IMR-90 (cell line): Measurements from ENCODE around the gene ELP4. TPM values are rescaled to one million over a fixed set of nuclear protein-coding genes. Genes with fewer than 3 reads are reported as not detected.

ENCODE experiments used
- ATAC-seq: fragments of 200-7000 bp; cut with Tn5 transposase; 2 replicates; pipeline ENCODE4 v1.9.1; 2020; ENCODE audit warnings: low read depth, mild to moderate bottlenecking, moderate library complexity
- BruUV-seq: library from RNA; stranded (reverse); fragments of 400-500 nt; replicated peaks from 2 replicates; lab custom pipeline; 2021; lab: Mats Ljungman, UMichigan
- CTCF ChIA-PET: fragments of 300-600 bp; formaldehyde crosslinking; extraction: SDS; loops from one replicate; lab custom pipeline; 2021; ENCODE audit warnings: antibody characterized with exemption; lab: Yijun Ruan, JAX
- POLR2A ChIA-PET: fragments of 300-600 bp; sonication (Branson Sonifier 250); formaldehyde crosslinking; loops from one replicate; lab custom pipeline; 2022; ENCODE audit warnings: antibody characterized with exemption; ENCODE audit not compliant: unreplicated experiment; lab: Charles Lee
- DNase-seq: peaks from one replicate; pipeline ENCODE4 v3.0.0; 2013
- H2AFZ ChIP-seq: replicated peaks from 2 replicates; pipeline ENCODE3; 2013; ENCODE audit warnings: low read length, mild to moderate bottlenecking; ENCODE audit not compliant: poor library complexity
- H2AK5ac ChIP-seq: 2 replicates; pipeline ENCODE4 v1.6.1; 2013; ENCODE audit warnings: low read depth, low read length, inconsistent platforms
- H2AK9ac ChIP-seq: replicated peaks from 2 replicates; pipeline ENCODE3; 2013; ENCODE audit warnings: mild to moderate bottlenecking, low read depth, low read length, moderate library complexity; ENCODE audit not compliant: poor library complexity
- H2BK120ac ChIP-seq: 2 replicates; pipeline ENCODE4 v1.6.1; 2013; ENCODE audit warnings: low read depth, low read length, inconsistent platforms
- H2BK15ac ChIP-seq: 3 replicates; pipeline ENCODE4 v1.6.1; 2013; ENCODE audit warnings: low read depth, low read length, inconsistent platforms
- H2BK20ac ChIP-seq: 2 replicates; pipeline ENCODE4 v1.6.1; 2013; ENCODE audit warnings: low read depth, mild to moderate bottlenecking, inconsistent platforms, low read length, moderate library complexity
- H2BK5ac ChIP-seq: 2 replicates; pipeline ENCODE4 v1.6.1; 2013; ENCODE audit warnings: mild to moderate bottlenecking, low read depth, low read length, inconsistent platforms; ENCODE audit not compliant: poor library complexity, severe bottlenecking
- H3K14ac ChIP-seq: replicated peaks from 2 replicates; pipeline ENCODE4 v1.6.1; 2013; ENCODE audit warnings: low read depth, low read length, inconsistent platforms
- H3K18ac ChIP-seq: 2 replicates; pipeline ENCODE4 v1.6.1; 2013; ENCODE audit warnings: low read depth, low read length, control low read depth
- H3K23ac ChIP-seq: 2 replicates; pipeline ENCODE4 v1.6.1; 2013; ENCODE audit warnings: low read depth, low read length, inconsistent platforms
- H3K27ac ChIP-seq: 2 replicates; pipeline ENCODE4 v1.5.1; 2013; ENCODE audit warnings: mild to moderate bottlenecking, control low read depth, low read length; ENCODE audit not compliant: insufficient read depth
- H3K27me3 ChIP-seq: 2 replicates; pipeline ENCODE4 v1.6.1; 2013; ENCODE audit warnings: low read length; ENCODE audit not compliant: control insufficient read depth, insufficient read depth
- H3K36me3 ChIP-seq: 2 replicates; pipeline ENCODE4 v1.6.1; 2013; ENCODE audit warnings: low read length, mixed read lengths; ENCODE audit not compliant: control insufficient read depth, insufficient read depth
- H3K4ac ChIP-seq: 2 replicates; pipeline ENCODE4 v1.6.1; 2013; ENCODE audit warnings: low read depth, low read length, inconsistent platforms
- H3K4me1 ChIP-seq: 2 replicates; pipeline ENCODE4 v1.6.1; 2013; ENCODE audit warnings: low read length, mixed read lengths; ENCODE audit not compliant: control insufficient read depth, insufficient read depth
- H3K4me2 ChIP-seq: 2 replicates; pipeline ENCODE4 v1.6.1; 2013; ENCODE audit warnings: low read depth, mild to moderate bottlenecking, control low read depth, low read length, moderate library complexity
- H3K4me3 ChIP-seq: 2 replicates; pipeline ENCODE4 v1.5.1; 2013; ENCODE audit warnings: low read depth, mild to moderate bottlenecking, control low read depth, low read length, moderate library complexity; ENCODE audit not compliant: insufficient read depth
- H3K56ac ChIP-seq: 2 replicates; pipeline ENCODE4 v1.6.1; 2013; ENCODE audit warnings: low read length, inconsistent platforms; ENCODE audit not compliant: insufficient read depth; ENCODE audit errors: extremely low read depth
- H3K79me1 ChIP-seq, 2 experiments: 2 replicates each; pipeline ENCODE4 v1.6.1; 2013; ENCODE audit warnings: low read length in 2 of 2, inconsistent platforms in 1 of 2, low read depth in 1 of 2
- H3K9ac ChIP-seq: 2 replicates; pipeline ENCODE4 v1.6.1; 2013; ENCODE audit warnings: low read depth, low read length, control low read depth
- H3K9me1 ChIP-seq: 2 replicates; pipeline ENCODE4 v1.6.1; 2013; ENCODE audit warnings: low read length, inconsistent platforms; ENCODE audit not compliant: insufficient read depth
- H3K9me3 ChIP-seq: 2 replicates; pipeline ENCODE4 v1.6.1; 2013; ENCODE audit warnings: low read length; ENCODE audit not compliant: control insufficient read depth, insufficient read depth
- H4K20me1 ChIP-seq: 2 replicates; pipeline ENCODE4 v1.6.1; 2013; ENCODE audit warnings: low read length, inconsistent platforms; ENCODE audit not compliant: insufficient read depth
- H4K5ac ChIP-seq: 2 replicates; pipeline ENCODE4 v1.6.1; 2013; ENCODE audit warnings: mild to moderate bottlenecking, low read depth, low read length, control low read depth
- H4K8ac ChIP-seq, 2 experiments: 2 replicates each; pipeline ENCODE4 v1.6.1; 2013; ENCODE audit warnings: low read depth in 2 of 2, low read length in 2 of 2, control low read depth in 1 of 2, inconsistent platforms in 1 of 2
- H4K91ac ChIP-seq: 2 replicates; pipeline ENCODE4 v1.6.1; 2013; ENCODE audit warnings: low read depth, low read length, inconsistent platforms; ENCODE audit not compliant: insufficient read depth
- CEBPB ChIP-seq: IDR thresholded peaks from 2 replicates; pipeline ENCODE4 v1.6.1; 2012; ENCODE audit warnings: low read depth, low read length, improper control_type of control experiment
- MAZ ChIP-seq: IDR thresholded peaks from 2 replicates; pipeline ENCODE4 v1.6.1; 2012; ENCODE audit warnings: low read depth, mild to moderate bottlenecking, low read length, improper control_type of control experiment, moderate library complexity, borderline replicate concordance
- WGBS, 2 experiments: methylation state at CpG; one replicate each; pipeline versions ENCODE4 v1.1.5 to v1.1.7; 2013; ENCODE audit warnings: missing lambda C conversion rate in 2 of 2; ENCODE audit not compliant: insufficient read length in 1 of 2; ENCODE audit errors: extremely low coverage in 2 of 2; 5-methylcytosine and 5-hydroxymethylcytosine counted together
- dilution Hi-C: fragments of 300-500 bp; cut with HindIII; formaldehyde crosslinking; loops from one replicate; pipeline ENCODE4 v1.14.3; 2018; ENCODE audit warnings: low sequenced_read_pairs; ENCODE audit not compliant: unreplicated experiment
- in situ Hi-C: fragments of 300-500 bp; cut with MboI; formaldehyde crosslinking; loops from 3 replicates; pipeline ENCODE4 v1.14.3; 2019; ENCODE audit warnings: low sequenced_read_pairs, inconsistent platforms, mixed read lengths
- intact Hi-C: fragments of 100-400 bp; cut with micrococcal nuclease; formaldehyde crosslinking; loops from 2 replicates; pipeline ENCODE4 v1.10.0; 2022
- polyA plus RNA-seq, 3 experiments: library from polyadenylated mRNA; depleted of rRNA; stranded (reverse); fragments of >200 nt; gene quantifications; 2 replicates each; pipeline ENCODE4 v1.2.3, GENCODE V29; 2012; ENCODE audit warnings: low replicate concordance in 1 of 3
- total RNA-seq: library from RNA; depleted of rRNA; stranded (reverse); fragments of >200 nt; gene quantifications from 2 replicates; pipeline ENCODE4 v1.2.3, GENCODE V29; 2012

Gene ELP4
- total and polyA plus RNA-seq, 2 of the 4 experiments (the other 2 are of a cell fraction), result 8.4 to 20.4 TPM

DNA sequence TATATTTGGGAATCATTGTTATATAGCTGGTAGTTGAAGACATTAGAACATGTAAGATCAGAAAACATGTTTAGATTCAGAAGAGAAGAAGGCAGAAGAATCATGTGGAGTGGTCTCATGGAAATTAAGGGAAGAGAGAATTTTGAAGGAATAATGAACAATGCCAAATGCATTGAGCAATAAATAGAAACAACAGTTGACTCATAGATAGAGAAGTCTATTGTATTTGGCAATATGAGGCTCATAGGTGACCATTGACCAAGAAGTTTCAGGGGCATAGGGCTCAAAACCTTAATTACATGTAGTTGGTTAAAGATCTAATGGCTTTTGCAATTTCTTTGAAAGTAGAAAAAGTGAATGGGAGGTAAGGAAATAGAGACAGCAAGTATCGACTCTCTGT lies 177.7 kb downstream of the ELP4 start:
- H2BK20ac ChIP-seq, result no peak overlapping the region
- no peak overlapping the region for H3K4me3 ChIP-seq
- no peak overlapping the region for H3K9ac ChIP-seq
- no peak overlapping the region for H2BK5ac ChIP-seq
- H2BK120ac ChIP-seq, result no peak overlapping the region
- H3K56ac ChIP-seq, result no peak overlapping the region
- no peaks in the 10 kb centered on the region for H3K36me3 ChIP-seq
- H2AK5ac ChIP-seq, result no peak overlapping the region
- no peak overlapping the region for H4K91ac ChIP-seq
- no peaks in the 10 kb centered on the region for H3K79me1 ChIP-seq
- no peak overlapping the region for H3K14ac ChIP-seq
- H3K4ac ChIP-seq, result no peak overlapping the region
- ATAC-seq (no peak), DNase-seq (no peak)
- no peak overlapping the region for H2BK15ac ChIP-seq
- ChIA-PET CTCF (no interaction called here), POLR2A (no interaction called here)
- in situ Hi-C loops (no loop called here), dilution Hi-C loops (no loop called here), intact Hi-C loops (no loop called here)
- H3K9me3 ChIP-seq, result no peaks in the 10 kb centered on the region
- TF ChIP-seq MAZ, result no peak
- peak; percentile 51 for TF ChIP-seq CEBPB
- H3K9me1 ChIP-seq, result no peaks in the 10 kb centered on the region
- no peak overlapping the region for H4K5ac ChIP-seq
- no peak overlapping the region for H3K23ac ChIP-seq
- no peak overlapping the region for H2AK9ac ChIP-seq
- H3K27ac ChIP-seq, result no peak overlapping the region
- no peak overlapping the region for H4K8ac ChIP-seq
- WGBS, 2 experiments, result no CpG with 5 or more reads among the region's 1 CpG
- no peaks in the 10 kb centered on the region; the same call in 1 of the 2 replicates for H3K4me1 ChIP-seq
- H4K20me1 ChIP-seq, result no peaks in the 10 kb centered on the region
- H2AFZ ChIP-seq, result no peak overlapping the region
- no peaks in the 10 kb centered on the region for H3K27me3 ChIP-seq
- no TSS peak for BruUV-seq
- no peak overlapping the region for H3K18ac ChIP-seq
- no peak overlapping the region for H3K4me2 ChIP-seq
